Renal cortex interstitium (tissue), 15 donors: Measurements from ENCODE around the gene ZNF224. TPM values are rescaled to one million over a fixed set of nuclear protein-coding genes. Genes with fewer than 3 reads are reported as not detected.

ENCODE experiments used
- DNase-seq, 11 donors: peaks; one replicate each; pipeline ENCODE4 v3.0.0-alpha.2; 2013; ENCODE audit warnings: low read depth in 9 of 11, low spot score in 4 of 11; ENCODE audit errors: extremely low read depth in 1 of 11
- long read RNA-seq, 16 experiments: transcript quantifications; one replicate each; lab custom pipeline, GENCODE V29; 2026
- polyA plus RNA-seq, 3 donors: library from polyadenylated mRNA; unstranded; fragments of 120-200 nt; gene quantifications; one replicate each; pipeline ENCODE4 v1.2.1, GENCODE V29; 2013; ENCODE audit not compliant: insufficient read length in 3 of 3

Gene ZNF224
- 10 to 100 TPM; 23.5 to 49.8 (median 31.8) TPM for polyA plus RNA-seq
- long read RNA-seq, donor 1, transcript ZNF224-208 (1 exons, 2,994 nt) = major isoform, 9 of 10 reads
- long read RNA-seq, donor 1, partial matches to known transcripts = 0 of 10 reads
- long read RNA-seq, donor 1, other reads (novel, unspliced or antisense) = 0 of 10 reads
- long read RNA-seq, donor 2, transcript ZNF224-208 (1 exons, 2,994 nt) = major isoform, 9 of 9 reads
- long read RNA-seq, donor 2, partial matches to known transcripts = 0 of 9 reads
- long read RNA-seq, donor 2, other reads (novel, unspliced or antisense) = 0 of 9 reads
- long read RNA-seq, donor 3, partial matches to known transcripts = 0 of 5 reads
- long read RNA-seq, donor 3, other reads (novel, unspliced or antisense) = 0 of 5 reads
- long read RNA-seq, donor 4, transcript ZNF224-208 (1 exons, 2,994 nt) = major isoform, 5 of 10 reads
- long read RNA-seq, donor 4, partial matches to known transcripts = 0 of 10 reads
- long read RNA-seq, donor 4, other reads (novel, unspliced or antisense) = 0 of 10 reads
- long read RNA-seq, donor 5, transcript ZNF224-208 (1 exons, 2,994 nt) = major isoform, 12 of 25 reads
- long read RNA-seq, donor 5, transcript ZNF224-203 (1 exons, 1,552 nt) = minor isoform, 5 of 25 reads
- long read RNA-seq, donor 5, partial matches to known transcripts = 6 of 25 reads
- long read RNA-seq, donor 5, other reads (novel, unspliced or antisense) = 0 of 25 reads
- long read RNA-seq, donor 6, transcript ZNF224-203 (1 exons, 1,552 nt) = major isoform, 10 of 17 reads
- long read RNA-seq, donor 6, transcript ZNF224-208 (1 exons, 2,994 nt) = minor isoform, 6 of 17 reads
- long read RNA-seq, donor 6, partial matches to known transcripts = 0 of 17 reads
- long read RNA-seq, donor 6, other reads (novel, unspliced or antisense) = 0 of 17 reads
- long read RNA-seq, donor 7, transcript ZNF224-208 (1 exons, 2,994 nt) = major isoform, 8 of 10 reads
- long read RNA-seq, donor 7, partial matches to known transcripts = 0 of 10 reads
- long read RNA-seq, donor 7, other reads (novel, unspliced or antisense) = 0 of 10 reads
- long read RNA-seq, donor 8, transcript ZNF224-208 (1 exons, 2,994 nt) = major isoform, 19 of 37 reads
- long read RNA-seq, donor 8, transcript ZNF224-203 (1 exons, 1,552 nt) = minor isoform, 10 of 37 reads
- long read RNA-seq, donor 8, transcript ZNF224-201 (6 exons, 3,980 nt) = minor isoform, 7 of 37 reads
- long read RNA-seq, donor 8, partial matches to known transcripts = 0 of 37 reads
- long read RNA-seq, donor 8, other reads (novel, unspliced or antisense) = 0 of 37 reads
- long read RNA-seq, donor 9, partial matches to known transcripts = 0 of 5 reads
- long read RNA-seq, donor 9, other reads (novel, unspliced or antisense) = 0 of 5 reads
- long read RNA-seq, donor 10, transcript ZNF224-208 (1 exons, 2,994 nt) = major isoform, 9 of 10 reads
- long read RNA-seq, donor 10, partial matches to known transcripts = 0 of 10 reads
- long read RNA-seq, donor 10, other reads (novel, unspliced or antisense) = 0 of 10 reads
- long read RNA-seq, donor 11, partial matches to known transcripts = 0 of 5 reads
- long read RNA-seq, donor 11, other reads (novel, unspliced or antisense) = 0 of 5 reads
- long read RNA-seq, donor 12, transcript ZNF224-208 (1 exons, 2,994 nt) = major isoform, 8 of 15 reads
- long read RNA-seq, donor 12, transcript ZNF224-203 (1 exons, 1,552 nt) = minor isoform, 6 of 15 reads
- long read RNA-seq, donor 12, partial matches to known transcripts = 0 of 15 reads
- long read RNA-seq, donor 12, other reads (novel, unspliced or antisense) = 0 of 15 reads
- long read RNA-seq, donor 13, transcript ZNF224-208 (1 exons, 2,994 nt) = major isoform, 15 of 17 reads
- long read RNA-seq, donor 13, partial matches to known transcripts = 0 of 17 reads
- long read RNA-seq, donor 13, other reads (novel, unspliced or antisense) = 0 of 17 reads
- long read RNA-seq, donor 14, transcript ZNF224-208 (1 exons, 2,994 nt) = major isoform, 8 of 17 reads
- long read RNA-seq, donor 14, partial matches to known transcripts = 5 of 17 reads
- long read RNA-seq, donor 14, other reads (novel, unspliced or antisense) = 0 of 17 reads
- long read RNA-seq, donor 15, partial matches to known transcripts = 0 of 5 reads
- long read RNA-seq, donor 15, other reads (novel, unspliced or antisense) = 0 of 5 reads
- long read RNA-seq, donor 16, transcript ZNF224-203 (1 exons, 1,552 nt) = minor isoform, 10 of 41 reads
- long read RNA-seq, donor 16, transcript ZNF224-208 (1 exons, 2,994 nt) = major isoform, 16 of 41 reads
- long read RNA-seq, donor 16, partial matches to known transcripts = 6 of 41 reads
- long read RNA-seq, donor 16, other reads (novel, unspliced or antisense) = 8 of 41 reads

DNA sequence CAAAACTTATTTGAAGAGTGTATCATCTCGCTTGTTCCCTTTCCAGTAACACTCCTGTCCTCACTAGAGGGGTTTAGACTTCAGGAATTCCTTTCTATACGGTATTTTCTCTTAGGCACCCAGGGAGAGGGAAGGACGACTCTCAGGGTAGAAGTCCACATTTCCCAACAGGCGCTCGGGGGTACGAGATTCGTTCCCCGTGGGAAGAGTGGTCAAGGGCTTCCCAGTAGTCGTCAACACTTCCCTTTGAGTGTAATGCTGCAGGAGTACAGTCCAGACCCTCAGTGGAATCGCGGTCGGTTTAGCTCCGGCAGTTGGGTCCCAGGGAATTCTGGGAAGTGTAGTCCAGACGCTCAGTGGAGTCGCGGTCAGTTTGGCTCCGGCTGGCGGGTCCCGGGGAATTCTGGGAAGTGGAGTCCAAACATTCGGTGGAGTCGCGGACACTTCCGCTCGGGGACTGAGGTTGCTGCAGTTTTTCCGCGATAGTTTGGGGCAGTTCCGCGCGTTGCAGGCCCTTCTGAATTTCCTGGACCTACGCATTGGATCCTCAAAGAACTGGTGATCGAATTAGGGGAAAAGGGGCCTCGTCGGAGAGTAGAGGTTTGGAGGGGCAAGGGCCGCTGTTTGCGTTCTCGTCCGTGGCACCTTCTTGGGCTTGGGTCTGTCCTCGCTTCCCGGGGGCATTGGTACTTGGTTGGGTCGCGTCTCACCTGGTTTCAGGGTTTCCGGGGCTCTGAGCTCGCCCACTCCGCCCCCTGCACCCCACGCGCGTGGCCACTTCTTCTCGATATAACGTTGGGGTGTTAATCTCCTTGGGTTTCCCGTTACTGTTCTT lies at the start of gene ZNF224:
Gene ZNF224 (plus strand): TSS at position 431 of the 835 bp plus-strand sequence. CDS start 3,513 bp downstream, outside the sequence.
- peak; percentile 85 to 98 (median 92) for DNase-seq

DNA sequence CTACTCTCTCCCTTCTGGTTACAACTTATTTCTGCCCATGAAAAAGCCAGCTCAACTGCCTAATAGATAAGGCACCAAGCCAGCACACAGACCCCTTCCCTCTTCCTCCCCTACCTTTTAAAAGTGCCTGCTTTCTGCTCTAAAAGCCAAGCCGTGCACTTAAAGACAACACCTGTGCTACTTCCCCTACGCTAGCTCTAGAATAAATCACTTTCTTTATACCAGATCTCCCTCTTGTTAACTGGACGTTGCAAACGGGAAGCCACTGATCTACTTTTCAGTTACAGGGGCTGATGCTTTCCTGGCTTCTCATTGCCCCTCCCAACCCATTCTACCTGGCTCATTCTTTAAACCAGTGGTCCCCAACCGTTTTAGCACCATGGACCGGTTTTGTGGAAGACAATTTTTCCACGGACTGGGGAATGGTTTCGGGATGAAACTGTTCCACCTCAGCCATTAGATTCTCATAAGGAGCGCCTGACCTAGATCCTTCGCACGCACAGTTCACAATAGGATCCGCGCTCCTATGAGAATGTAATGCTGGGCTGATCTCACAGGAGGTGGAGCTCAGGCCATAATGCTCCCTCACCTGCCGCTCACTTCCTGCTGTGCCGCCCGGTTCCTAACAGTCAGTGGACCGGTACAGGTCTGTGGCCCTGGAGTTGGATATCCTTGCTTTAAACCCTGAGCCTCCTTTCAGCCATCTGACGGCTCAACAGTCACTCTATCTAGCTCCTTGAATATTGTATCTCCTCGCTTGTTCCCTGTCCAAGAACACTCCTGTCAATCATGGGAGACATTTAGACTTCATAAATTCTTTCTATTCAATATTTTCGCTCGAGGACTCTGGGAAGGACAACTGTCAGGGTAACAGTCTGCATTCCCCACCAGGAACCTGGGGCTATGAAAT lies 43.2 kb upstream of the ZNF224 start:
- peak in 4 of 11 donors; percentile 7 to 35 (median 16) for DNase-seq

GRCh38 chr19:44051650-44052402 lies 42.3 kb upstream of the ZNF224 start, which contains the start of gene ZNF223:
Gene ZNF223 (plus strand): TSS chr19:44052036. CDS start chr19:44055177, 3,141 bp downstream.
- peak; percentile 86 to 98 (median 91) for DNase-seq

DNA sequence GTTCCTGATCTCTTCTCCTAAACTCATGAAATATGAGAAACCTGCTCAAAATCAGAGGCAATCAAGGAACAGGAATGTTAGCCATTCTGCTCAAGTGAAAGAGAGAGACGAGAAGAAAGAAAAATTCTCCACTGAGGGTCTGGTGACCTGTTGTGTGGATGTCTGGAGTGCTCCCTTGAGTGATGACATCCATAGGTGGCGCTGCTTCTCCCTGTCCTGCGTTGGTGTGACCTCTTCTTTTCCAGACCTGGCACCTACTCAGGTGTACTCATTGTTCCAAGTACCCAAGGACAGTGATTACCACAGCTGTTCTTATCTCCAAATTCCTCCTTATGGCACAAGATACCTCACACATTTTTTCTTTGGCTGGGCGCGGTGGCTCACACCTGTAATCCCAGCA lies 38.3 kb upstream of the ZNF224 start:
- no peak for DNase-seq

- no peak for DNase-seq
Measured at GRCh38 chr19:44059229-44059628, 34.9 kb upstream of the ZNF224 start.

GRCh38 chr19:44061038-44061437 lies 33.1 kb upstream of the ZNF224 start:
- no peak for DNase-seq

- no peak for DNase-seq
Measured at GRCh38 chr19:44066305-44066704, 27.9 kb upstream of the ZNF224 start.

GRCh38 chr19:44069415-44069814 lies 24.7 kb upstream of the ZNF224 start:
- DNase-seq = no peak

DNA sequence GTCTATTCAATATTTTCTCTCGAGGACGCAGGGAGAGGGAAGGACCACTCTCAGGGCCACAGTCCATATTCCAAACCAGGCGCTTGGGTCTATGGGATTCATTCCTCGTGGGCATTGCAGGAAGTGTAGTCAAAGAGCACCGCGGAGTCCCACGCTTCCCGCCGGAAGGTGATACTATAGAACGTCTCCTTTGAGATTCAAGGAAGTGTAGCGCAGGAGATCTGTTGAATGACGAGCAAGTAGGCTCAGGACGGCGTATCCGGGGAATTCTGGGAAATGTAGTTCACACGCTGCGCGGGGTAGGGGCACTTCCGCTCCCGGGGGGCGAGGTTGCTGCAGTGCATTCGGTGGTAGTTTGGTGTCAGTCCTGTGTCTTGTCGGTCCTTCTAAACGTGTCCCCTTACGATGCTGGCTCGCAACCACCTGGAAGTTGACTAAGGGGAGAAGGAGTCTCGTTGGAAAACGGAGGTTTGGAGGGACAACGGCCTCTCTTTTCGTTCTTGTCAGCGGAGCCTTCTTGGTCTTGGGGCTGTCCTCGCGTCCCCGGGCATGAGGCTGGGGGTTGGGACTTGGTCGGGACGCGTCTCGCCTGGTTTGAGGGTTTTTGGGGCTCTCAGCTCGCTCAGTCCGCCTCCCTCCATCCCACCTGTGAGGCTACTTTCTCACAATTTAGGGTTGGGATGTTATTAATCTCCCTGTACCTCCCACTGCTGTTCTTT lies 22.2 kb upstream of the ZNF224 start, which contains the start of gene ZNF284:
Gene ZNF284 (plus strand): TSS at position 336 of the 719 bp plus-strand sequence. CDS start 4,231 bp downstream, outside the sequence.
- DNase-seq = peak; percentile 80 to 94 (median 89)

DNA sequence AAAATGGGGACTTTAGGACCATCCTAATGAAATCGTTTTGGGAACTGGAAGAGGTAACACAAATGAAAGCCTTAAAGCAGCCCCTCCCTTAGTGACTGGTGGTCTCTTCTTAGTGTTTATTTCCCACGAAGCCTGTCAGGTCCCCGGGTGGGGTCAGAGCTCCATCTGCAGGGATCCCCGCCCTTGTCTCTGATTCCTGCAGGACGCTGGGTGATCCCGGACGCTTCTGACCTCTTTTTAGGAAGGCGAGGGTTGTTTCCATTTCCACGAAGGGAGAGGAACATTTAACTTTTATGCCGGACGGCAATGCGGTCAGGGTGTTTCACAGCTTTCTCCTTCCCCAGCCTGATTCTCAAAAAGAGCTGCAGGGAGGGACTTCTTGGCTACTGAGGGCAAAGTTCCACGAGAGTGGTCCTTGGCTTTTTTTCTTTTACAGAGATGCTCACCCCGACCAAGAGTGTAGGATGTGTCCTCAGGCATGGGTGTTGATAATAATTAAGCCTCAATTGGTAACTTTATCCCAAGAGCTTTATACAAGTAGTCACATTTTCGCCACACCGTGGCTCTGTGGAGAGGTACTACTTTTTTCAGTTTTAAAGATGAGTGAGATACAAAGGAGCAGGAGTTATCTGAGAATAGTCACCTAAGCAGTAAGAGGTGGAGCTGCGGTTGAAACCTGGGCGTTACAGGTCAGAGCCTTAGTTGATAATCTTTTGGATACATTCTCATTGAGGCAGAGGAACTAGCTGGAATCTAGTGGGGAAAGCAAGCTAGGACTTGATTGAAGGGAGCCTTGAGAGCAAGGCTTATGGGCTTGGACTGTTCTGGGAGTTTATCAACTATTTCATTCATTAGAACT lies 21.4 kb upstream of the ZNF224 start:
- DNase-seq = no peak

DNA sequence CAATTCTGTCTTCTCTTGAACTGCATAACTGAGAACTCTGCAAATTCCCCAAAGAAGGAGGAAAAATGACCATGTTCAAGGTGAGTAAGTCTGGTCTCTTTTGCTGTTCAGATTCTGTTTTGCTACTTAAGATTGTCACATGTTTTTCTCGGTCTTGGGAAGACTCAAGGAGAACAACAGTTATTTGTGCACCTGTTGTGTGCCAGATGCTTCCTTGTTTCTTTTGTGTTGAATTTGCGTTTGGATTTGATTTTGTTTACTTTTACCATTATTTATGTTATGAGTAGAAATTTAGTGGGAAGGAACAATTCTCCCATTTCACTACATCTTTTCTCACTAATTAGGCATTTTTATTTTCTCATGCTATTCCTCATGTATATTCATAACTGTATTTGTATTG lies 17.8 kb upstream of the ZNF224 start:
- DNase-seq = no peak

- DNase-seq = no peak
Measured at GRCh38 chr19:44092108-44092507, 2.1 kb upstream of the ZNF224 start.

- DNase-seq = no peak
Measured at GRCh38 chr19:44107751-44108150, 13.6 kb downstream of the ZNF224 start.
